ES-I3 (cell line): ENCODE data around the gene DMRTB1.
A peak's percentile ranks its signal among the peaks of the same experiment; 100 is the strongest.

Experiments used
- H3K36me3 ChIP-seq: 2 replicates; pipeline ENCODE4 v1.6.1; 2013; ENCODE audit warnings: mild to moderate bottlenecking, low read length, control low read depth, moderate library complexity; ENCODE audit not compliant: insufficient read depth
- H3K4me1 ChIP-seq: 2 replicates; pipeline ENCODE4 v1.6.1; 2013; ENCODE audit warnings: mild to moderate bottlenecking, control low read depth, low read length; ENCODE audit not compliant: insufficient read depth
- H3K9ac ChIP-seq: 2 replicates; pipeline ENCODE4 v1.6.1; 2013; ENCODE audit warnings: low read depth, mild to moderate bottlenecking, low read length, moderate library complexity
- H3K9me3 ChIP-seq: 2 replicates; pipeline ENCODE4 v1.6.1; 2013; ENCODE audit warnings: mild to moderate bottlenecking, low read length, moderate library complexity; ENCODE audit not compliant: control insufficient read depth, insufficient read depth

DMRTB1 gene

DNA sequence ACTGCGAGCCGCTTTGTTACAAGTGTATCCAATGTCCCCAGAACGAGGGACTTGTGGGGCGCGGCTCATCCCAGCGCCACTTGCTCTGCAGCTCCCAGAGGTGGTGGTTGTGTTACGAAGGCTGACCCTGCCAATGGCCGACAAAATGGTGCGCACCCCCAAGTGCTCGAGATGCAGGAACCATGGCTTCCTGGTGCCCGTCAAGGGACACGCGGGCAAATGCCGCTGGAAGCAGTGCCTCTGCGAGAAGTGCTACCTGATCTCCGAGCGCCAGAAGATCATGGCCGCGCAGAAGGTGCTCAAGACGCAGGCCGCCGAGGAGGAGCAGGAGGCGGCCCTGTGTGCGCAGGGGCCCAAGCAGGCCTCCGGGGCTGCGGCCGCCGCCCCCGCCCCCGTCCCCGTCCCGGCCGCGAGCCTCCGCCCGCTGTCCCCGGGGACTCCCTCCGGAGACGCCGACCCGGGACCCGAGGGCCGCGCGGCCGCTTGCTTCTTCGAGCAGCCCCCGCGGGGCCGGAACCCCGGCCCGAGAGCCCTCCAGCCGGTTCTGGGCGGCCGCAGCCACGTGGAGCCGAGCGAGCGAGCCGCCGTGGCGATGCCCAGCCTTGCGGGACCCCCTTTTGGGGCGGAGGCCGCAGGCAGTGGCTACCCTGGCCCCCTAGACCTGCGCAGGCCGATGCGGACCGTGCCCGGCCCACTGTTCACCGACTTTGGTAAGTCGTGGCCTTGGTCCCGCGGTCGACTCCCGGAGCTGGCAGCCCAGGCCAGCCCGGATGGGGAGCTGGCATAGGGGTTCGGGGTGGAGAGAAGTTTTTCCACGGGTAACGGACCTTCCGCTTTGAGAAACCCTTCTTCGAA is at the start of gene DMRTB1:
DMRTB1 (plus strand) TSS at position 79 of the 855 bp plus-strand sequence; CDS start at position 134, 55 bp downstream.
- H3K4me1 ChIP-seq: no peaks in the 10 kb centered on the region
- no peaks in the 10 kb centered on the region for H3K9me3 ChIP-seq
- no peak within 1 kb of the TSS for H3K9ac ChIP-seq
- no peaks in the 10 kb centered on the region for H3K36me3 ChIP-seq

DNA sequence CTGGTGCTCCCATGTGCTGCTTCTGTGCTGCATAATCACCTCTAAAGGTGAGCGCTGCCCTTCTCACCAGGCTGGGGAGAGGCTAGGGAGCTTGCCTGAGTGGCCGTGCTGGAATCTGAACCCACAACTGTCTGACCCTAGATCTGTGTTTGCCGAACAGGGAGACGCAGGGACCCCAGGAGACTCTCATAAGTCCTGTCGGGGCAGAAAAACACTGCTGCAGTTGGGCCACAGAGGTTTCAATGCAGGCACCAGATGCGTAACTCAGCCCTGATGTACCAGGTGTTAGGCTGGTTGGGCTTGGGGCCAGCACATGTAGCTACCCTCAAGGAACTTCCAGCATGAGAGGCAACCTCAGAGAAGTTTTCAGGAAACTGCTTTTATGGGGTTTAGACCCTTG is 49.5 kb upstream of the DMRTB1 start:
- no peak overlapping the region for H3K9ac ChIP-seq
- no peaks in the 10 kb centered on the region for H3K36me3 ChIP-seq
- H3K4me1 ChIP-seq: peaks cover 24% of the 10 kb centered on the region
- H3K9me3 ChIP-seq: no peaks in the 10 kb centered on the region; the same call in 1 of the 2 replicates

GRCh38 chr1:53410100-53410541 is 49.1 kb upstream of the DMRTB1 start:
- Histone ChIP-seq H3K9me3 (no peaks in the 10 kb centered on the region; the same call in 1 of the 2 replicates), H3K9ac (no peak overlapping the region), H3K36me3 (no peaks in the 10 kb centered on the region), H3K4me1 (peaks cover 24% of the 10 kb centered on the region)

GRCh38 chr1:53410701-53411100 is 48.5 kb upstream of the DMRTB1 start:
- Histone ChIP-seq H3K9ac (no peak overlapping the region), H3K9me3 (no peaks in the 10 kb centered on the region; the same call in 1 of the 2 replicates), H3K36me3 (no peaks in the 10 kb centered on the region), H3K4me1 (peaks cover 25% of the 10 kb centered on the region)

- no peaks in the 10 kb centered on the region; the same call in 1 of the 2 replicates for H3K9me3 ChIP-seq
- no peaks in the 10 kb centered on the region for H3K36me3 ChIP-seq
- peaks cover 34% of the 10 kb centered on the region for H3K4me1 ChIP-seq
- H3K9ac ChIP-seq: no peak overlapping the region
These were observed 47.6 kb upstream of the DMRTB1 start for GRCh38 chr1:53411541-53412152.

GRCh38 chr1:53412285-53413174 is 46.7 kb upstream of the DMRTB1 start:
- Histone ChIP-seq H3K9me3 (no peaks in the 10 kb centered on the region; the same call in 1 of the 2 replicates), H3K4me1 (peaks cover 42% of the 10 kb centered on the region), H3K9ac (no peak overlapping the region), H3K36me3 (no peaks in the 10 kb centered on the region)

DNA sequence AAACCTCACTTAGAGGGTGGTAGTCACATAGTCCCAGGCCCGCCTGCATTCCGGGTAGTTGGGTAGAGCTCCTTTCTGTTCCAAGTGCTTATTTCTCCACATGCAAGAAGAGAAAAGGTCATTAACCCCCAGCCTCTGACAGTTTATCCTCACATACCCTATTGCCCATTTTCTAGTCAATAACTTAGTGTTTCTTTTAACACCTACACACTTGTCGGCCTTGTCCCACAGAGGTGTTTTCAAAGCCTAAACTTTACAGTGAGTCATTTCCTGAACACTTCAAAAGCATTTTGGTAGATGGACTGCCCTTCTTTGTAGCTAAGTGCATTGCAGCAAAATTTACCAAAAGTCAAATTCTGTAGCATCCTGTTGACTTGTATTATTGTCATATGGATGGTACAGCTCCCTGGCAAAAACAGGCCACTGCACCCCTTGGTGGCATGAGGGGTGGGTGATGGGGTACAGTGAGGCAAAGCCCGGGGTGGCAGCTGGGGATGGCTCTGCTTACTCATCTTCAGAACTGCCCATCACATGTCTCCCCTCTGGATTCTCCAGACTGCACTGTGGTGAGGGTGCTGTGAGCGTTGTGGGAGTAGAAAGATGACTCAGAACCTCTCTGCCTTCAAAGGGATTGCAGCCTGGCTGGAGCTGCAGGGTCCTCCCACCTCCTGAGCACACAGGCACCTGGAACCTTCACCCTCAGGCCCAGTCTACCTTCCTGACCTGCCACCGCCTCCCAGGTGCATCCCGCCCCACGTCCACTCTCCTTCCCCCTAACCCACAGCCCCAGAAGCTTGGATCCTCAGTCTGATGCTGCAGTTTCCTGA is 45.8 kb upstream of the DMRTB1 start:
- peaks cover 48% of the 10 kb centered on the region for H3K4me1 ChIP-seq
- H3K9ac ChIP-seq: no peak overlapping the region

DNA sequence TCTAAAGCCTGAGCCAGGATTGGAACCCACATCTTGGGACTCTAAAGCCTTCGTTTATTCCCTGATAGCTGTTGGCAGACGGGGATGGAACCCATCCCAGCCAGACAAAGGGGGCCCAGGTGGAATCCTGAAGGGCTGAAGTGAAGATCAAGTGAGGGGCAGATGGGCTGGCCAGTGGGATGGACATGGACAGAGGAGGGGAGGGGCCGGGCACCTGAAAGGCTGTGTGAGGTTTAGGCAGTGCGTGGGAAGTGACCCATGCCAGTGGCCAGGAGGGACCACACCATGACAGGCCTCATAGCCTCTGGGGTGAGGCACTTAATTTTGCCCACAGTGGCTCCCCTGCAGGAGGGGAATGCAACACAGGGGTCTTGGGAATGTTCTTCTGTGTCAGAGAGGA is 44.6 kb upstream of the DMRTB1 start:
- H3K4me1 ChIP-seq: peaks cover 53% of the 10 kb centered on the region
- H3K9me3 ChIP-seq: no peaks in the 10 kb centered on the region; the same call in 1 of the 2 replicates
- no peak overlapping the region for H3K9ac ChIP-seq
- H3K36me3 ChIP-seq: no peaks in the 10 kb centered on the region

More for the DNA sequence above, 45.8 kb upstream of the DMRTB1 start:
- H3K9me3 ChIP-seq: no peaks in the 10 kb centered on the region; the same call in 1 of the 2 replicates
- no peaks in the 10 kb centered on the region for H3K36me3 ChIP-seq

DNA sequence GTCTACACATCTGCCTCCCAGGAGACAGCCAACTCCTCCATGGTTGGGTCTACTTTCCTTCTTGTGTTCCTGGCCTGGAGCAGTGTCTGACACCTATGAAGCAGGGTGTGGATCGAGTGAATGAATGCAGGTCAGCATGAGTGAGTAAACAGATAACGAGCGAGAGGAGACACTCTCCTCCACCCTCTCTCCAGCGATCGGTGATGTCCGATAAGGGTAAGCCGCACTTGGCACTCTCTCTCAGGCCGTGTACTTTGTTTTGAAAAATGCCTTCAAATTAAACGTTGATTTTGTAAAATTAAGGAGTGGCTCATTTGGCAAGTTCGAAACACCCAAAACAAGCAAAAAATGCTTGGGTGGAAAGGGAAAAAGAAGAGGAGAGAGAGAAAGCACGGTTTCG is 43.8 kb upstream of the DMRTB1 start:
- Histone ChIP-seq H3K9me3 (no peaks in the 10 kb centered on the region; the same call in 1 of the 2 replicates), H3K9ac (no peak overlapping the region), H3K4me1 (peaks cover 45% of the 10 kb centered on the region), H3K36me3 (no peaks in the 10 kb centered on the region)

GRCh38 chr1:53416269-53416813 is 42.9 kb upstream of the DMRTB1 start:
- Histone ChIP-seq H3K9me3 (peaks cover 5% of the 10 kb centered on the region; the same call in 1 of the 2 replicates), H3K9ac (no peak overlapping the region), H3K36me3 (no peaks in the 10 kb centered on the region), H3K4me1 (peaks cover 40% of the 10 kb centered on the region)

- no peaks in the 10 kb centered on the region for H3K36me3 ChIP-seq
- peaks cover 40% of the 10 kb centered on the region for H3K4me1 ChIP-seq
- H3K9me3 ChIP-seq: peaks cover 11% of the 10 kb centered on the region; the same call in 1 of the 2 replicates
- H3K9ac ChIP-seq: 0 out of 2 replicates have a peak overlapping the region, but pooled peaks have one; percentile 18
These were observed 42.1 kb upstream of the DMRTB1 start for GRCh38 chr1:53417074-53417511.

GRCh38 chr1:53419034-53419433 is 40.2 kb upstream of the DMRTB1 start:
- Histone ChIP-seq H3K9me3 (peaks cover 20% of the 10 kb centered on the region), H3K9ac (no peak overlapping the region), H3K4me1 (peaks cover 33% of the 10 kb centered on the region), H3K36me3 (no peaks in the 10 kb centered on the region)

- Histone ChIP-seq H3K36me3 (no peaks in the 10 kb centered on the region), H3K4me1 (peaks cover 33% of the 10 kb centered on the region), H3K9me3 (peaks cover 20% of the 10 kb centered on the region), H3K9ac (no peak overlapping the region)
These were observed 38.9 kb upstream of the DMRTB1 start for GRCh38 chr1:53420341-53420740.
